Glutamatergic neuron (in vitro differentiated cells): ENCODE measurements around the gene RASIP1. TPM values are rescaled to one million over a fixed set of nuclear protein-coding genes. Genes with fewer than 3 reads are reported as not detected.
A peak's percentile ranks its signal among the peaks of the same experiment; 100 is the strongest.
"Not testable (repeated sequence)": the region's sequence is repeated elsewhere in the genome, so short reads cannot be mapped to it uniquely, and the experiment has no call there.

Source experiments
- DNase-seq: peaks from one replicate; pipeline ENCODE4 v3.0.0; 2022
- H3K27ac Mint-ChIP-seq: one replicate; pipeline ENCODE4 v1.8.0; 2020; ENCODE audit warnings: mild to moderate bottlenecking, mixed read lengths, inconsistent platforms; ENCODE audit not compliant: unreplicated experiment
- H3K27me3 Mint-ChIP-seq: one replicate; pipeline ENCODE4 v1.8.0; 2020; ENCODE audit warnings: mild to moderate bottlenecking, moderate library complexity, mixed read lengths, inconsistent platforms; ENCODE audit not compliant: unreplicated experiment
- H3K36me3 Mint-ChIP-seq: one replicate; pipeline ENCODE4 v1.8.0; 2020; ENCODE audit warnings: mild to moderate bottlenecking, mixed read lengths, inconsistent platforms; ENCODE audit not compliant: unreplicated experiment
- H3K4me1 Mint-ChIP-seq: one replicate; pipeline ENCODE4 v1.8.0; 2020; ENCODE audit warnings: mild to moderate bottlenecking, low read depth, mixed read lengths, inconsistent platforms; ENCODE audit not compliant: unreplicated experiment
- H3K4me3 Mint-ChIP-seq: one replicate; pipeline ENCODE4 v1.8.0; 2020; ENCODE audit warnings: mild to moderate bottlenecking, mixed read lengths, inconsistent platforms; ENCODE audit not compliant: unreplicated experiment
- H3K9me3 Mint-ChIP-seq: one replicate; pipeline ENCODE4 v1.8.0; 2020; ENCODE audit warnings: mild to moderate bottlenecking, moderate library complexity, mixed read lengths, inconsistent platforms; ENCODE audit not compliant: unreplicated experiment
- total RNA-seq: library from RNA; stranded (reverse); fragmentation: NEBNext Ultra II Directional; extraction: Animal tissue kit (Norgen Biotek cat#: 25700); gene quantifications from one replicate; pipeline ENCODE4 v1.2.1, GENCODE V29; 2021; ENCODE audit not compliant: unreplicated experiment
- TF ChIP-seq, protein P1 (sequence below): fragments of 200-600 bp; sonication (generic); IDR thresholded peaks from one replicate; pipeline ENCODE4 v1.5.0; 2021; ENCODE audit not compliant: partially characterized antibody, unreplicated experiment

The RASIP1 gene
- total RNA-seq, 1 donor from 2014 or later: 6.2 TPM

DNA sequence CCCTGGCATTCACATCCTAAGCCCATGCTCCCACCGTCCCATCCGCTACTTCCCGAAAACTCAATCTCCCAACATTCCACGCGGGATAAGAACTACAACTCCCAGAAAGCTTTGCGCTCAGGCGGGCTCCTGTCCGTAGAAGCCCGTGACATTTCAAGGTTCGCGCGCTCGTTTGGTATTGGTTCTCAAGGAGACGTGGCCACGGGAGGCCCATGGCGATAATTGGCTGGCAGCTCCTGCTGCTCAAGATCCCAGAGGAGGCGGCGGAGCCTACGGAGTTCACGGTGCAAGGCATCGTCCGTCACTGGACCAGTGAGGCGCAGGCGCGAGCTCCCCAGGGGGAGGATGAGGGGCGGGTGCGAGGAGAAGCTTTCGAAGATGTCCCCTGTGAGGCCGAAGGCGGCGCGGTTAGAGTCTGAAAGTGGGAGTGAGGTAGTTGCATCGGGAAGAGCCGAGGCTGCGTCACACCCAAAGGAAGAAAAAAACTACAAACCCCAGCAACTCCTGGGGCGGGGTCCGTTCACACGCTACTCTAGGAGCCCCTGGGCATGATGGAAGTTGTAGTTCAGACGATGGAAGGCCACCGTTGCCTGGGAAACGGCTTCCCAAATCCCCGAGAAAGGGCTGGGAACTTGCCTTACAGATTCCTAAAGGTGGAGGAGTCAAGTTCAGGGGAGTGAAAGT lies 19.7 kb downstream of the RASIP1 start:
- Mint-ChIP-seq H3K36me3 (no peaks in the 10 kb centered on the region), H3K9me3 (peaks cover 7% of the 10 kb centered on the region), H3K27ac (peak overlapping the region; percentile 95), H3K27me3 (peaks cover 12% of the 10 kb centered on the region), H3K4me3 (peak overlapping the region; percentile 97), H3K4me1 (peaks cover 16% of the 10 kb centered on the region)
- TF ChIP-seq, protein P1, sequence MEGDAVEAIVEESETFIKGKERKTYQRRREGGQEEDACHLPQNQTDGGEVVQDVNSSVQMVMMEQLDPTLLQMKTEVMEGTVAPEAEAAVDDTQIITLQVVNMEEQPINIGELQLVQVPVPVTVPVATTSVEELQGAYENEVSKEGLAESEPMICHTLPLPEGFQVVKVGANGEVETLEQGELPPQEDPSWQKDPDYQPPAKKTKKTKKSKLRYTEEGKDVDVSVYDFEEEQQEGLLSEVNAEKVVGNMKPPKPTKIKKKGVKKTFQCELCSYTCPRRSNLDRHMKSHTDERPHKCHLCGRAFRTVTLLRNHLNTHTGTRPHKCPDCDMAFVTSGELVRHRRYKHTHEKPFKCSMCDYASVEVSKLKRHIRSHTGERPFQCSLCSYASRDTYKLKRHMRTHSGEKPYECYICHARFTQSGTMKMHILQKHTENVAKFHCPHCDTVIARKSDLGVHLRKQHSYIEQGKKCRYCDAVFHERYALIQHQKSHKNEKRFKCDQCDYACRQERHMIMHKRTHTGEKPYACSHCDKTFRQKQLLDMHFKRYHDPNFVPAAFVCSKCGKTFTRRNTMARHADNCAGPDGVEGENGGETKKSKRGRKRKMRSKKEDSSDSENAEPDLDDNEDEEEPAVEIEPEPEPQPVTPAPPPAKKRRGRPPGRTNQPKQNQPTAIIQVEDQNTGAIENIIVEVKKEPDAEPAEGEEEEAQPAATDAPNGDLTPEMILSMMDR: no peak
- peak; percentile 98 for DNase-seq

DNA sequence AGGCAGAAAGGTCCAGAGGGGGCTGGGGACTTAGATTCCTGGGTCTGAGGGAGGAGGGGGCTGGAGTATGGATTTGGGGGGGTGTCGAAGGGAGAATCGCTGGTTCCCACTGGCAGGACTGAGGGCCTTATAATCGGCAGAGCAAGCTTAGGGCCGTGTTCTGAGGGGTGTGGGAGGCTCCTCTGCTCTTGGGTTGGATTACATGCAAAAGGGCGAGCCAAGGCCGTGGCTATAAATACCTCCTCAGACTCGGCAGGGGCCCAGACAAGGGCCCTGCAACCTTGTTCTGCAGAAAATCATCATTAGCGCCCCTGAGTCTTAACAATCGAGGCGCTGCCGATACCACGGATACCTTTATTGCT lies 20.2 kb downstream of the RASIP1 start:
- Mint-ChIP-seq H3K36me3 (no peaks in the 10 kb centered on the region), H3K27me3 (peaks cover 12% of the 10 kb centered on the region), H3K9me3 (peaks cover 5% of the 10 kb centered on the region), H3K4me1 (peaks cover 16% of the 10 kb centered on the region), H3K4me3 (peak overlapping the region; percentile 97), H3K27ac (peak overlapping the region; percentile 95)
- TF ChIP-seq, protein P1: no peak
- no peak for DNase-seq

DNA sequence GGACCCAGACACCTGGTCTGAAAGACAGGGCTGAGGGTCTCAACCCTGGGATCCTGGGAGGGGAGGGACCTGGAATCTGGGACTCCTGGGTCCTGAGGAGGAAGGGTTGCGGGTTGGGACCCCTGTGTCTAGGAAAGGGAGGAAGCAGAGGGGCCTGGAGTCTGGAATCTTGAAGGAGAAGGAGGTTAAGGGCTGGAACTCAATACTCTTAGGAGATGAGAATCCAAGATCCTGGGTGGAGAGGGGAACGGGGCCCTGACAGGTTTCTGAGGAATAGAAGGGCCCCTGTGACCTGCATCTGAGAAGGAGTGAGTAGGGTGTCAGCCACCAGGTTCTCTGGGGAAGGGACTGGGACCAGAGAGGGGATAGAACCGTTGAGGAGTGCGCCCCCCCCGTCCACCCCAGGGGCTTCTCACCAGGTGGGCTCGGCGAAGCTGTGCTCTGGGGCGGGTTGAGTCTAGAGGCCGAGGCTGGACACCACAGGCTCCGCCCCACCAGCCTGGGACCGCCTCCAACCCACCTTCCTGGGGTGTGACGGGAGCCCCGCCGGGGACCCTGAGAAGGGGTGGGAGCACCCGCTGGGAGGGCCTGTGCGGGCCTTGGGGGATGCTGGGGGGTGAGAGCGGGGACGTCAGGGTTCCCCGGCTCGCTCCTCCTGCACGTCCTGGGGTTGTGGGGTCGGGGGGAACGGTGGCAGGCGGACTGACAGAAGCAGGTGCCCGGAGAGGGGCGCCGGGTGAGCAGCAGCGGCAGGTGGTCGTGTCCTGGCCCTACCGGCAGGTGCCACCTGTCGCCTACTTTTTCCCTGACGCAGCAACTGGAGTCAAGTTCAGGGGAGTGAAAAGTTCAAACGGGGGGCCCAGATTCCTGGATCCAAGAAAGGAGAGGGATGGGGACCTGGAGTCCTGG lies 20.9 kb downstream of the RASIP1 start, which contains the start of gene MAMSTR:
Gene MAMSTR (minus strand): TSS at position 463 of the 909 bp plus-strand sequence. CDS start 694 bp downstream, outside the sequence.
- no peak for DNase-seq
- H3K4me1 Mint-ChIP-seq: peaks cover 13% of the 10 kb centered on the region
- TF ChIP-seq, protein P1: no peak
- peak within 1 kb of the TSS; percentile 95 for H3K27ac Mint-ChIP-seq
- peaks cover 5% of the 10 kb centered on the region for H3K9me3 Mint-ChIP-seq
- peak within 1 kb of the TSS; percentile 97 for H3K4me3 Mint-ChIP-seq
- H3K36me3 Mint-ChIP-seq: no peaks in the 10 kb centered on the region
- peaks cover 14% of the 10 kb centered on the region for H3K27me3 Mint-ChIP-seq

DNA sequence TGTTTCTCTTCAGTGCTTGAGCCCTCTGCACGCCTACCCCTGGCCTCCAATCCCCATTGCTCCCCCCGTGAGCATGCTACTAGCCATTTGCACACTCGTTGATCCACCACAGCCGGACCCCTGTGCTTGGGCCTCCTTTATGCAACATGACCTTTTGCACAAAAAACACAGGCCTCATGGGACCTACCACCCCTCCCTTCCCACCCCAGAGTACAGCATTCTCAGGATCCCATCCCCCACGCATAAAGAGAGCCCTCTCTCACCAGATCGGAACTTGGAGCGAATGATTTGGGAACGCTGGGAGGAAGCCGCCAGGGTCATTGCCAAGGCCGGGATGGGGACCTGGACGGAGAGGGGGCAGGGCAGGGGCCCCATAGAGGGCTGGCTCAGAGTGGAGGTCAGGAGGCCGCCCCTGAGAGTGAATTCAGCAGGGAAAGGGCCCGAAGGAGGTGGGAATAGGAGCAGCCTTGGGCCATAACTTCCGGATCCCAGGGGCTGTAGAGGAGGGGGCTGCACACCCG lies 21.6 kb downstream of the RASIP1 start:
- Mint-ChIP-seq H3K4me3 (peak overlapping the region; percentile 46), H3K36me3 (no peaks in the 10 kb centered on the region), H3K27me3 (peaks cover 14% of the 10 kb centered on the region), H3K9me3 (peaks cover 8% of the 10 kb centered on the region), H3K27ac (peak overlapping the region; percentile 79), H3K4me1 (peaks cover 13% of the 10 kb centered on the region)
- TF ChIP-seq, protein P1: no peak
- no peak for DNase-seq

DNA sequence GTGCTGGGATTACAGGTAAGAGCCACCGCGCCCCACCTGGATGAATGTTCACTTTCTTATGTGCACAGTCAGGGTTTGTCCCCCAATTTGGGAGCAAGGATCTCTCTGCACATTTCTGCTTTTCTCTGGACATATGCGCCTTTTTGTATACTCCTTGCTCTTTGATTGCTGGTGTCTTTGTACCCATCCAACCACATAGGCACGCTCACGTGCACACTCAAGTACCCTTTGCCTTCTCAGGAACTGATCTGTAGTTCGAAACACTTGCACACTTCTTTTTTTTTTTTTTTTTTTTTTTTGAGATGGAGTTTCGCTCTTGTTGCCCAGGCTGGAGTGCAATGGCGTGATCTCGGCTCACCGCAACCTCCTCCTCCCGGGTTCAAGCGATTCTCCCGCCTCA lies 22.3 kb downstream of the RASIP1 start:
- H3K9me3 Mint-ChIP-seq, DNase-seq, H3K4me3 Mint-ChIP-seq, H3K27ac Mint-ChIP-seq, H3K36me3 Mint-ChIP-seq: not testable (repeated sequence)
- Mint-ChIP-seq H3K27me3 (peaks cover 16% of the 10 kb centered on the region), H3K4me1 (peaks cover 13% of the 10 kb centered on the region)
